HepG2 (cell line): ENCODE data around the gene FBXO44. TPM values are rescaled to one million over a fixed set of nuclear protein-coding genes. Genes with fewer than 3 reads are reported as not detected.

ENCODE experiments used
- BHLHE40 ChIP-seq: IDR thresholded peaks from 2 replicates; pipeline ENCODE4 v1.6.1; 2011; ENCODE audit warnings: low read length, improper control_type of control experiment
- FOSL2 ChIP-seq: sonication (generic); formaldehyde crosslinking; IDR thresholded peaks from 2 replicates; pipeline ENCODE4 v1.4.0; 2020; ENCODE audit warnings: missing genetic modification reagents
- GABPB1 ChIP-seq: IDR thresholded peaks from 2 replicates; pipeline ENCODE4 v1.6.1; 2016; ENCODE audit warnings: mild to moderate bottlenecking, missing genetic modification reagents, moderate library complexity, missing compliant biosample characterization
- KAT7 ChIP-seq: IDR thresholded peaks from 2 replicates; pipeline ENCODE4 v1.6.1; 2018; ENCODE audit warnings: borderline replicate concordance, missing compliant biosample characterization
- KLF11 ChIP-seq: IDR thresholded peaks from 2 replicates; pipeline ENCODE4 v1.6.1; 2016; ENCODE audit warnings: missing compliant biosample characterization
- POLR2AphosphoS5 ChIP-seq: IDR thresholded peaks from 2 replicates; pipeline ENCODE4 v1.6.1; 2012; ENCODE audit warnings: low read depth, low read length
- RAD21 ChIP-seq: fragments of 450-650 bp; formaldehyde crosslinking; IDR thresholded peaks from 2 replicates; pipeline ENCODE4 v1.5.0; 2020; ENCODE audit warnings: mild to moderate bottlenecking
- SAFB2 ChIP-seq: sonication (generic); formaldehyde crosslinking; IDR thresholded peaks from 2 replicates; pipeline ENCODE4 v1.5.1; 2020; ENCODE audit warnings: missing genetic modification reagents, low read depth, mild to moderate bottlenecking, borderline replicate concordance
- SMC3 ChIP-seq: IDR thresholded peaks from 2 replicates; pipeline ENCODE4 v1.6.1; 2011; ENCODE audit warnings: low read length, improper control_type of control experiment
- SOX6 ChIP-seq, 2 experiments: fragments of 450-650 bp in 1 of 2; sonication (generic) in 1 of 2; formaldehyde crosslinking in 1 of 2; IDR thresholded peaks; 2 replicates each; pipeline versions ENCODE4 v1.4.0 to v1.6.1; 2017 to 2020; ENCODE audit warnings: antibody characterized with exemption in 1 of 2, mild to moderate bottlenecking in 1 of 2, missing genetic modification reagents in 1 of 2
- ZBTB20 ChIP-seq: sonication (generic); formaldehyde crosslinking; IDR thresholded peaks from 2 replicates; pipeline ENCODE4 v1.8.1; 2023; ENCODE audit warnings: missing genetic modification reagents, low read depth, mild to moderate bottlenecking, borderline replicate concordance
- ZKSCAN5 ChIP-seq: sonication (generic); formaldehyde crosslinking; IDR thresholded peaks from 2 replicates; pipeline ENCODE4 v1.5.1; 2020; ENCODE audit warnings: mild to moderate bottlenecking, missing genetic modification reagents
- ZNF101 ChIP-seq: sonication (generic); formaldehyde crosslinking; IDR thresholded peaks from 2 replicates; pipeline ENCODE4 v1.4.0; 2020; ENCODE audit warnings: mild to moderate bottlenecking, low read depth, missing genetic modification reagents, borderline replicate concordance
- ZNF335 ChIP-seq: sonication (generic); formaldehyde crosslinking; IDR thresholded peaks from 2 replicates; pipeline ENCODE4 v1.4.0; 2020; ENCODE audit warnings: missing genetic modification reagents
- ZNF451 ChIP-seq: sonication (generic); formaldehyde crosslinking; IDR thresholded peaks from 2 replicates; pipeline ENCODE4 v1.5.0; 2020; ENCODE audit warnings: mild to moderate bottlenecking, missing genetic modification reagents
- ZNF484 ChIP-seq: sonication (generic); formaldehyde crosslinking; IDR thresholded peaks from 2 replicates; pipeline ENCODE4 v1.5.1; 2020; ENCODE audit warnings: mild to moderate bottlenecking, low read depth, missing genetic modification reagents, borderline replicate concordance
- ZNF557 ChIP-seq: sonication (generic); formaldehyde crosslinking; IDR thresholded peaks from 2 replicates; pipeline ENCODE4 v1.4.0; 2020; ENCODE audit warnings: missing genetic modification reagents
- ZNF563 ChIP-seq: sonication (generic); formaldehyde crosslinking; IDR thresholded peaks from 2 replicates; pipeline ENCODE4 v1.8.0; 2022; ENCODE audit warnings: mild to moderate bottlenecking, moderate library complexity, missing genetic modification reagents
- ZNF615 ChIP-seq: sonication (generic); formaldehyde crosslinking; IDR thresholded peaks from 2 replicates; pipeline ENCODE4 v1.5.0; 2020; ENCODE audit warnings: mild to moderate bottlenecking, missing genetic modification reagents, borderline replicate concordance
- ZNF674 ChIP-seq: sonication (generic); formaldehyde crosslinking; IDR thresholded peaks from 2 replicates; pipeline ENCODE4 v1.5.0; 2020; ENCODE audit warnings: low read depth, mild to moderate bottlenecking, missing genetic modification reagents
- ZNF749 ChIP-seq: sonication (generic); formaldehyde crosslinking; IDR thresholded peaks from 2 replicates; pipeline ENCODE4 v1.8.0; 2022; ENCODE audit warnings: mild to moderate bottlenecking, missing genetic modification reagents, moderate library complexity, borderline replicate concordance
- polyA plus RNA-seq, 8 experiments: library from polyadenylated mRNA; depleted of rRNA in 3 of 8; stranded (reverse) in 7 of 8; unstranded in 1 of 8; fragments of >200 nt; fragmentation: Illumina TruSeq in 4 of 8; extraction: Trizol in 4 of 8; gene quantifications; 2 replicates each; pipeline versions ENCODE4 v1.2.1 to v1.2.3, GENCODE V29; 2011 to 2016; ENCODE audit warnings: low read depth in 4 of 8, missing spikeins in 1 of 8, mixed read lengths in 1 of 8; ENCODE audit not compliant: insufficient read depth in 1 of 8
- total RNA-seq, 5 experiments: library from RNA; depleted of rRNA; stranded (reverse); fragments of >200 nt; fragmentation: Illumina TruSeq; extraction: Trizol; gene quantifications; 2 replicates each; pipeline ENCODE4 v1.2.3, GENCODE V29; 2016; ENCODE audit warnings: low read depth in 1 of 5
- TF ChIP-seq, protein P1 (sequence below): sonication (generic); formaldehyde crosslinking; IDR thresholded peaks from 2 replicates; pipeline ENCODE4 v1.9.0; 2021; ENCODE audit warnings: missing genetic modification reagents, borderline replicate concordance
- TF ChIP-seq, protein P2 (sequence below): sonication (generic); formaldehyde crosslinking; conservative IDR thresholded peaks from 2 replicates; pipeline ENCODE4 v1.8.1; 2023; ENCODE audit warnings: missing genetic modification reagents
- TF ChIP-seq, protein P3 (sequence below): sonication (generic); formaldehyde crosslinking; IDR thresholded peaks from 2 replicates; pipeline ENCODE4 v1.4.0; 2020; ENCODE audit warnings: missing genetic modification reagents

The FBXO44 gene
- total and polyA plus RNA-seq, 2 of the 13 experiments (the other 11 are each of a cell fraction or from before 2014, with no cell fraction given) = 22.4 to 27.9 TPM

DNA sequence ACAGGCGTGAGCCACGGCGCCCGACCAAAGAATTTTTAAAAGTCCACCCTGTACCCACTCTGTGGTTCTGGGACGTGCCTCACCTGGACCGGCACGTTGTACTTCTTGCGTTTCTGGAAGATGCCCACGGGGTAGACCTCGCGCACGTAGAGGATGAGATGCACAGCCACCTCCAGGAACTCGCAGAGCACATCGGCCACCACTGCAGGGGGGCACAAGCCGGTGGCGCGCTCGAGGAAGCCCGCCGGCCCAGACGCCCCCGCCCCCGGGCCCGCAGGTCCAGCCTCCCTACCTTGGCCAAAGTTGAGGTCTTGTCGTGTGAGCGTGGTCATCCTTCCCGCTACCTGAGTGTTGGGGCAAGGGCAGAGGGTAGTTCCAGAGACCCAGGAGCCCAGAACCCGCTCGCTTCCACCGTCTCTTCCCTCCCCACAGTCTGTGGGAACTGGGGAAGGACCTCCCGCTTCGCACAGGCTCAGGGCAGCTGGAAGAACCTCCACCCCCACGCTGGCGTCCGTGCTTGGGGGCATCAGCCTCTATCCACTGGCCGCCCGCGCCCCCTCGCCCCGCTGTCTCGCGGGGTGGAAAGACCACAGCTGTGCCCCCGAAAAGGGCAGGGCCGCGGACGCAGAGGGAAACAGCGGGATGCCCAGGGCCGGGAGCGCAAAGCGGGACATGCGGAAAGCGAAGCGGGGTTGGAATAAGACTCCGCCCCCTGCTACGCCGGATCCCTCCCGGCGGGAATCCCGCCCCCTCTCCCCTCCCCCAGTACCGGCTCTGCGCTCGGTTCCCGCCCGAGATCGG is 25.8 kb downstream of the FBXO44 start (continued):
- TF ChIP-seq ZNF101 (CRISPR knock-in tag) = no peak
- no peak for TF ChIP-seq ZNF674 (CRISPR knock-in tag)
- TF ChIP-seq, protein P1, sequence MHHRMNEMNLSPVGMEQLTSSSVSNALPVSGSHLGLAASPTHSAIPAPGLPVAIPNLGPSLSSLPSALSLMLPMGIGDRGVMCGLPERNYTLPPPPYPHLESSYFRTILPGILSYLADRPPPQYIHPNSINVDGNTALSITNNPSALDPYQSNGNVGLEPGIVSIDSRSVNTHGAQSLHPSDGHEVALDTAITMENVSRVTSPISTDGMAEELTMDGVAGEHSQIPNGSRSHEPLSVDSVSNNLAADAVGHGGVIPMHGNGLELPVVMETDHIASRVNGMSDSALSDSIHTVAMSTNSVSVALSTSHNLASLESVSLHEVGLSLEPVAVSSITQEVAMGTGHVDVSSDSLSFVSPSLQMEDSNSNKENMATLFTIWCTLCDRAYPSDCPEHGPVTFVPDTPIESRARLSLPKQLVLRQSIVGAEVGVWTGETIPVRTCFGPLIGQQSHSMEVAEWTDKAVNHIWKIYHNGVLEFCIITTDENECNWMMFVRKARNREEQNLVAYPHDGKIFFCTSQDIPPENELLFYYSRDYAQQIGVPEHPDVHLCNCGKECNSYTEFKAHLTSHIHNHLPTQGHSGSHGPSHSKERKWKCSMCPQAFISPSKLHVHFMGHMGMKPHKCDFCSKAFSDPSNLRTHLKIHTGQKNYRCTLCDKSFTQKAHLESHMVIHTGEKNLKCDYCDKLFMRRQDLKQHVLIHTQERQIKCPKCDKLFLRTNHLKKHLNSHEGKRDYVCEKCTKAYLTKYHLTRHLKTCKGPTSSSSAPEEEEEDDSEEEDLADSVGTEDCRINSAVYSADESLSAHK (CRISPR knock-in tag) = no peak
- TF ChIP-seq ZNF557 = no peak
- TF ChIP-seq, protein P2, sequence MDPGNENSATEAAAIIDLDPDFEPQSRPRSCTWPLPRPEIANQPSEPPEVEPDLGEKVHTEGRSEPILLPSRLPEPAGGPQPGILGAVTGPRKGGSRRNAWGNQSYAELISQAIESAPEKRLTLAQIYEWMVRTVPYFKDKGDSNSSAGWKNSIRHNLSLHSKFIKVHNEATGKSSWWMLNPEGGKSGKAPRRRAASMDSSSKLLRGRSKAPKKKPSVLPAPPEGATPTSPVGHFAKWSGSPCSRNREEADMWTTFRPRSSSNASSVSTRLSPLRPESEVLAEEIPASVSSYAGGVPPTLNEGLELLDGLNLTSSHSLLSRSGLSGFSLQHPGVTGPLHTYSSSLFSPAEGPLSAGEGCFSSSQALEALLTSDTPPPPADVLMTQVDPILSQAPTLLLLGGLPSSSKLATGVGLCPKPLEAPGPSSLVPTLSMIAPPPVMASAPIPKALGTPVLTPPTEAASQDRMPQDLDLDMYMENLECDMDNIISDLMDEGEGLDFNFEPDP (CRISPR knock-in tag) = no peak
- no peak for TF ChIP-seq SMC3
- peak; percentile 10; the same call in 1 of the 2 replicates for TF ChIP-seq RAD21 (CRISPR knock-in tag)
- TF ChIP-seq KLF11 (CRISPR knock-in tag) = no peak
- no peak for TF ChIP-seq KAT7
- TF ChIP-seq FOSL2 (CRISPR knock-in tag) = 0 out of 2 replicates have a peak, but pooled peaks have one; percentile 2
- TF ChIP-seq ZNF563 (CRISPR knock-in tag) = peak; percentile 95
- 0 out of 2 replicates have a peak, but pooled peaks have one; percentile 68 for TF ChIP-seq SAFB2 (CRISPR knock-in tag)
- no peak for TF ChIP-seq ZNF484 (CRISPR knock-in tag)
- no peak for TF ChIP-seq GABPB1 (CRISPR knock-in tag)
- TF ChIP-seq SOX6 (IDR thresholded peaks at IDR 0.05) = no peak
- TF ChIP-seq SOX6 (CRISPR knock-in tag; IDR thresholded peaks at IDR 0.05) = no peak
- TF ChIP-seq ZNF615 (CRISPR knock-in tag) = no peak
- TF ChIP-seq ZKSCAN5 (CRISPR knock-in tag) = 0 out of 2 replicates have a peak, but pooled peaks have one; percentile 25
- peak; percentile 68; the same call in 1 of the 2 replicates for TF ChIP-seq ZNF451 (CRISPR knock-in tag)
- no peak for TF ChIP-seq POLR2AphosphoS5
- TF ChIP-seq, protein P3, sequence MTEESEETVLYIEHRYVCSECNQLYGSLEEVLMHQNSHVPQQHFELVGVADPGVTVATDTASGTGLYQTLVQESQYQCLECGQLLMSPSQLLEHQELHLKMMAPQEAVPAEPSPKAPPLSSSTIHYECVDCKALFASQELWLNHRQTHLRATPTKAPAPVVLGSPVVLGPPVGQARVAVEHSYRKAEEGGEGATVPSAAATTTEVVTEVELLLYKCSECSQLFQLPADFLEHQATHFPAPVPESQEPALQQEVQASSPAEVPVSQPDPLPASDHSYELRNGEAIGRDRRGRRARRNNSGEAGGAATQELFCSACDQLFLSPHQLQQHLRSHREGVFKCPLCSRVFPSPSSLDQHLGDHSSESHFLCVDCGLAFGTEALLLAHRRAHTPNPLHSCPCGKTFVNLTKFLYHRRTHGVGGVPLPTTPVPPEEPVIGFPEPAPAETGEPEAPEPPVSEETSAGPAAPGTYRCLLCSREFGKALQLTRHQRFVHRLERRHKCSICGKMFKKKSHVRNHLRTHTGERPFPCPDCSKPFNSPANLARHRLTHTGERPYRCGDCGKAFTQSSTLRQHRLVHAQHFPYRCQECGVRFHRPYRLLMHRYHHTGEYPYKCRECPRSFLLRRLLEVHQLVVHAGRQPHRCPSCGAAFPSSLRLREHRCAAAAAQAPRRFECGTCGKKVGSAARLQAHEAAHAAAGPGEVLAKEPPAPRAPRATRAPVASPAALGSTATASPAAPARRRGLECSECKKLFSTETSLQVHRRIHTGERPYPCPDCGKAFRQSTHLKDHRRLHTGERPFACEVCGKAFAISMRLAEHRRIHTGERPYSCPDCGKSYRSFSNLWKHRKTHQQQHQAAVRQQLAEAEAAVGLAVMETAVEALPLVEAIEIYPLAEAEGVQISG = peak; percentile 9; the same call in 1 of the 2 replicates
- TF ChIP-seq ZBTB20 (CRISPR knock-in tag) = no peak
- TF ChIP-seq ZNF749 (CRISPR knock-in tag) = no peak
- no peak for TF ChIP-seq ZNF335
- TF ChIP-seq BHLHE40 = no peak
